GM18868 (cell line): ENCODE data around the gene ATP5PO.
"Not testable (repeated sequence)": the region's sequence is repeated elsewhere in the genome, so short reads cannot be mapped to it uniquely, and the experiment has no call there.

Source experiments
- ATAC-seq: cut with Tn5 transposase; IDR thresholded peaks from one replicate; pipeline ENCODE4 v1.9.1; 2021; ENCODE audit warnings: mild to moderate bottlenecking, moderate library complexity; ENCODE audit not compliant: unreplicated experiment

Gene ATP5PO

DNA sequence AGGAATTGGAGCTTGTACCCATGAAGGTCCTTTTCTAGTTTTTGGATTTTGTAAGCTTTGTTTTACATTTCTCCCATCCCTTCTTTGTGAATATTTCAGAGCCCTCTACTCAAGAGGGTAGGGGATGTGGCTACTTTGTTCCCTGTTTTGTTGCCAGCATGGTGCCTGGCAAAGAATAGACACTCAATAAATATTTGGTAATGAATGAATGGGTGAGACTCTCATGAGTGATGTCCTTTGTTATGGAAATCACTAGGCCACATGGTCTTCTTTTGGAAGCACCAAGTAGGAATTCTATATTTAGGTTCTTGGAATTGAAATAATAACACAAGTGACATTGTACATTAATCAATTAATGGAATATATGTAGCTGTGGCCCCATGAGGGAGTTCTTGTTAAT, 26.8 kb upstream of the ATP5PO start:
- ATAC-seq = no peak

DNA sequence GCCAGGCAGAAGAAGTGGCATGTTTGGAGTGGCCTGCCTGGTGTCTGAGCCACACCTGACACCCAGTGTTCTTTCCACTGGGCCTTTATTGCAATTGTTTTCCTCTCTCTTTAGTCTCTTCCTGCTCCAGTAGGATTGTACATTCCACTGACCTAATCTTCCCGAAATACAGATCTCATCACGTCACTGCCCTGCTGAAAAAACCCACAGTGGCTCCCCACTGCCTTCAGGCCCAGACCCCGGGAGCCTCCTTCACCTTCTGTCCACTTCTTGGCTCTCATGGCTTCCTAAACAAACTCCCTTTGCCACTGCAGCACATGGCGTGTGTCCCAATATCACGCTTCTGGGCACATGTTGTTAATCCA, 25.3 kb upstream of the ATP5PO start:
- no peak for ATAC-seq

DNA sequence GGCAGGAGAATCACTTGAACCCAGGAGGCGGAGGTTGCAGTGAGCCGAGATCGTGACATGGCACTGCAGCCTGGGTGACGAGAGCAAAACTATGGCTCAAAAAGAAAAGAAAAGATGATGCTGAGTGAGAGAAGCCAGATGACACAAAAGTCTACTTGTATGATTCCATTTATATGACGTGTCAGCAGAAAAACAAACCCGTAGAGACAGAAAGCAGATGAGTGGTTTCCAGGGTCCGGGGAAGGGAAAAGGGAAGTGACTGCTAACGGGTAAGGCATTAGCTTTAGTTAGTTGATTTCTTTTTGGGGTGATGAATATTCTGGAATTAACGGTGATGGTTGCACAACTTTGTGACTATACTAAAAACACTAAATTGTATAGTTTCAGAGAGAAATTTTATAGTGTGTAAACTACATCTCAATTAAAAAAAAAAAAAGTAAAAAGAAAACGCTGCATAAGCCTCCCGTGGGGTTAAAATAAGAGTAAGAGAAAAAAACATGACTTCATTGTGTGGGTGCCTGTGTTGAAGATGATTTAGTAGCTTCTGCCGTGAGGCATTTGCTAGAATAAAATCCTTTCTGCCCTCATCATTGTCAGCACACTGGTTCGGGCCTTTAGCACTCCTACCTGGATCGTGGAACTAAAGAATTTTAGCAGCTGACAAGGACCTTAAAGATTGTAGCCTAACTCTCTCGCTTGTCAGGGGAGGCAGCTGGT, 24.7 kb upstream of the ATP5PO start:
- no peak for ATAC-seq

GRCh38 chr21:33939226-33939625, 23.6 kb upstream of the ATP5PO start:
- ATAC-seq = no peak

DNA sequence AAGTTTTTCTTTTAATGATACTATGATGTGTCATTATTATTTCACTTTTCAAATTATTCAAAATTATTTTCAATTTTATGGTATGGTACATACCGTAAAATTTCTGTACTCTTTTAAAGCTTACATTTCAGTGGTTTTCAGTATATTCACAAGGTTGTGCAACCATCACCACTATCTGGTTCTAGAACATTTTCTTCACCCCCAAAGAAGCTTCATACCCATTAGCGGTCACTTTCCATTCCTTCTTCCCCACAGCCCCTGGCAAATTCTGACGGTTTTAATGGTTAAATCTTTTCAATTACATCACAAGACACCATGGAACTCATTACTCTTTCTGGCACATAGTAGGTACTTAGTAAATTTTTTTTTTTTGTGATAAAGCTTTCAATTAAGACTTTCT, 22.8 kb upstream of the ATP5PO start:
- no peak for ATAC-seq

- ATAC-seq = no peak
Measured at GRCh38 chr21:33937931-33938339, 22.3 kb upstream of the ATP5PO start.

- ATAC-seq = no peak
Measured at GRCh38 chr21:33937146-33937545, 21.5 kb upstream of the ATP5PO start.

GRCh38 chr21:33936301-33937038, 20.9 kb upstream of the ATP5PO start:
- no peak for ATAC-seq

- no peak for ATAC-seq
Measured at GRCh38 chr21:33932731-33933130, 17.1 kb upstream of the ATP5PO start.

DNA sequence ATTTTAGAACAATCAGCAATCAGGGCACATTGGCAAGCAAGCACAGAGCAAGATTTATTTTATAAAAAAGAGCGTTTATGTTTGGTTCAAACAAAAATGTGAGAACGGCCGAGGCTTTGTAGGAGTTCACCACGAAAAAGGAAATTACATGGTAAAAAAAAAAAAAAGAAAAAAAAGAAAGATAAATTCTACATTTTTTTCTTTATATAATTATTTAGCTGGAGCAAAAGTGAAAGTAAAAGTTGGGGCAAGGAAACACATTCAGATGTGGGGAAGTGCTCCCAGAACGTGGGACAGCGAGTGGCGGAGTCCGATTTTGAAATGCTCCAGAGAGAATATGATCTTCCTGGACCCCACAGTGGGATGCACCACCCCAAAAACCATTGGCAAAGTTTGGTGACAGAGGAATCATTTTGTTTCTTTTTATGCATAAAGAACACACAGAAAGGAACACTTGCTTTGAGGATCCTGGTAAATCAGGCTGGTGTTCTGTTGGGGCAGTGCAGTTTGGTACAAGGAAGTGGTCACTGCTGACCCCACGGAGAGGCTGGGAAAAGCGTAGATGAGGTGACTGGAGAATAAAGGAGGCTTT, 16.3 kb upstream of the ATP5PO start:
- no peak for ATAC-seq

DNA sequence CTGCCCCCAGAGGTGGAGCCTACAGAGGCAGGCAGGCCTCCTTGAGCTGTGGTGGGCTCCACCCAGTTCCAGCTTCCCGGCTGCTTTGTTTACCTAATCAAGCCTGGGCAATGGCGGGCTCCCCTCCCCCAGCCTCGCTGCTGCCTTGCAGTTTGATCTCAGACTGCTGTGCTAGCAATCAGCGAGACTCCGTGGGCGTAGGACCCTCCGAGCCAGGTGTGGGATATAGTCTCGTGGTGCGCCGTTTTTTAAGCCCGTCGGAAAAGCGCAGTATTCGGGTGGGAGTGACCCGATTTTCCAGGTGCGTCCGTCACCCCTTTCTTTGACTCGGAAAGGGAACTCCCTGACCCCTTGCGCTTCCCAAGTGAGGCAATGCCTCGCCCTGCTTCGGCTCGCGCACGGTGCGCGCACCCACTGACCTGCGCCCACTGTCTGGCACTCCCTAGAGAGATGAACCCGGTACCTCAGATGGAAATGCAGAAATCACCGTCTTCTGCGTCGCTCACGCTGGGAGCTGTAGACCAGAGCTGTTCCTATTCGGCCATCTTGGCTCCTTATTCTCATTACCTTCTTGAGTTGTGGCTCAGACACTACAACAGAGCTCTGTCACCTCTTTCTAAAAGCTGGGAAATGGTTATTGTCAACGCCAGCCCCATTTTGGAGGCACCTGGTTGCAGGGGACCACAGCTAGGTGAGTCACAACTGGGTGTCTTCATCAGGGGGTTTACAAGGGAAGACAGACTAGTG, 15.6 kb upstream of the ATP5PO start:
- ATAC-seq = not testable (repeated sequence)

- ATAC-seq = not testable (repeated sequence)
Measured at GRCh38 chr21:33926248-33926647, 10.6 kb upstream of the ATP5PO start.

DNA sequence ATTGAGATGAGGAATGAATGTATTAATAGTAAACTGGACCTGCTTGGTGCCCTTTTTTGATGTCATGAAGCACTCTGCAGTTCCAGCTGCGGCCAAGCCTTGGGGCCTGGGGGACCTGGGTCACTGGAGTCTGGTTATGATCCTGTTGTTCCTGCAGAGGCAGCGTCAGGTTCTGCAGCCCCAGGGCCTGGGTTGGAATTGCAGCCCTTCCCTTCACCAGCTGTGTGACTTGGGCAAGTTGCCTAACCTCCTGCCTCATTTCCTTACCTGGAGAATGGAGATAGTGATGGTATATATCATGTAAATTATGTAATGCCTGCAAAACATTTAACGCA, 9.1 kb upstream of the ATP5PO start:
- no peak for ATAC-seq

- peak; percentile 72 for ATAC-seq
Measured at GRCh38 chr21:33924079-33924765, 8.6 kb upstream of the ATP5PO start.

DNA sequence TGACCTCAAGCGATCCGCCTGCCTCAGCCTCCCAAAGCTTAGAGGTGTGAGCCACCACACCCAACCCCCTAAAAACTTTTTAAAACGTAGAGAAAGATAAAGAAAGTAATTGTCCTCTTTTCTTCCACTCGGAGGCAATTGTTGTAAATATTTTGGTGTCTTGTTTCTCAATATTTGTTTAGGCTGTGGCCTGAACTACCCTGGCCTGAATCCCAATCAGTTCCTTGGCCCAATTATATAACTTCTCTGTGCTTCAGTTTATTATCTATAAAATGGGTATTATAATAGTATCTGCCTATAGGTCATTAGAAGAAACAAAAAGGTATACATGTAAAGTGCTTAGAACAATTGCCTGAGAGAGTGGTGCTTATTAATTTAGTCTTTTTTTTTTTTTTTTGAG, 1.8 kb upstream of the ATP5PO start:
- ATAC-seq = no peak

GRCh38 chr21:33916200-33916567, 580 bp upstream of the ATP5PO start:
- no peak for ATAC-seq

- no peak for ATAC-seq
Measured at GRCh38 chr21:33914188-33914587, 1.4 kb downstream of the ATP5PO start.

- ATAC-seq = no peak
Measured at GRCh38 chr21:33909756-33910155, 5.8 kb downstream of the ATP5PO start.

DNA sequence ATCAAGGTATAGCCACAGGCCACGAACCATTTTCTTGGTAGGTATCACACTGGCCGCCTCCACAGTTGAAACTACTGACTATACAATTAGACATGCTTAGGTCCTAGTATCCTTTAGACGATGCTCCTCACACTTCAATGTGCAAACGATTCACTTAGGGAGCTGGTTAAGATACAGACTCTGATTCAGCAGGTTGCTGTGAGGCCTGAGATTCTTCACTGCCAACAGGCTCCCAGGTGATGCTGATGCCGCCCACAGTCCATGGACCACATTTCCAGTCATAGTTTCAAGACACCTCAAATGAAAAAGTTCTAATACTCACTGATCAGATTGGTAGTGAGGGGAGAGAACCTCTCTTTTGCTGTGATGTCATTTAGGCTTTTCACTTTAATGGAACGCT, 6.8 kb downstream of the ATP5PO start:
- ATAC-seq = no peak

DNA sequence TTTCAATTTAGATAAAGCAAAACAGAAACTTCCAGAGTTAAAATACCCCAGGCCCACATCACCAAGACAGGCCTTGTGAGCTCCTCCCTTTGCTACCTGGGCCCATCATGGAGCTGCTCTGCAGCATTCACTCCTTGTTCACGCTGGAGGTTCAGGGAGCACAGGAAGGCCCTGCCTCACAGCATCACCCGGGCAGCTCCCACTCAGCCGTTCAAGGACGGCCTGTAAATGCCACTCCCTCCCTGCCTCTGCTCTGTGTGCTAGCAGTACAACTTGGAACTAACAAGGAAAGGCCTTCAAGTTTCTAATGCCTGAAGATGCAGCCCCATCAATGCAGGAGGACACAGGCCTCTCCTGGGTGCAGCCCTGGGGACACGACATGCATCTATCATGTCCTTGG, 11.6 kb downstream of the ATP5PO start:
- ATAC-seq = no peak

GRCh38 chr21:33902349-33902748, 13.3 kb downstream of the ATP5PO start:
- no peak for ATAC-seq
